GM12891 (cell line): ENCODE data around the gene SORL1.

Experiments used
- PAX5 ChIP-seq: IDR thresholded peaks from 2 replicates; pipeline ENCODE4 v1.6.1; 2011; ENCODE audit warnings: low read length, moderate library complexity, mild to moderate bottlenecking; ENCODE audit not compliant: insufficient read depth, severe bottlenecking
- POLR2A ChIP-seq: IDR thresholded peaks from 2 replicates; pipeline ENCODE4 v1.6.1; 2011; ENCODE audit warnings: low read depth, low read length, control low read depth
- POLR2AphosphoS5 ChIP-seq: IDR thresholded peaks from 2 replicates; pipeline ENCODE4 v1.6.1; 2011; ENCODE audit warnings: low read depth, low read length, control low read depth
- SPI1 ChIP-seq: IDR thresholded peaks from 2 replicates; pipeline ENCODE4 v1.6.1; 2011; ENCODE audit warnings: low read depth, low read length, control low read depth

DNA sequence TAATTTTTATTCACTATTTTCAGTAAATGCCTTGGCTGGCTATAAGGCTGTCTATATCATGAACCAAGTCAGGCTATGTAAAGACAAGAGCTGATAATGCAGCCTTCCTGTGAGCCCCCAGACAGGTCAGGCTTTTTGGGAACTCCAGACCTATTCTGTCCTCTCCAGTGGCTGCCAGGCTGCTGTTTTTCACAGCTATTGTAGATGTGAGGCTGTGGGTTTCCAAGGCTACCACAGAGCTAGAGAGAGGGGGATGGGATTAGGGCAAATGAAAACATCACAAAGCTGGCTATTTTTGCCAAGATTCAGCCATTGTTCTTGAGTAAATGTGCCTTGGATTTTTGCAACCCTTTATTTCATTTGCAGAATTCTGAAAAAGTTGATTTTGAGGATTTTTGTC lies 56.3 kb downstream of the SORL1 start:
- no peak for TF ChIP-seq POLR2AphosphoS5
- no peak for TF ChIP-seq SPI1
- TF ChIP-seq POLR2A = no peak
- TF ChIP-seq PAX5 = no peak
